ENCODE results near the gene SPRTN.

SPRTN gene

DNA sequence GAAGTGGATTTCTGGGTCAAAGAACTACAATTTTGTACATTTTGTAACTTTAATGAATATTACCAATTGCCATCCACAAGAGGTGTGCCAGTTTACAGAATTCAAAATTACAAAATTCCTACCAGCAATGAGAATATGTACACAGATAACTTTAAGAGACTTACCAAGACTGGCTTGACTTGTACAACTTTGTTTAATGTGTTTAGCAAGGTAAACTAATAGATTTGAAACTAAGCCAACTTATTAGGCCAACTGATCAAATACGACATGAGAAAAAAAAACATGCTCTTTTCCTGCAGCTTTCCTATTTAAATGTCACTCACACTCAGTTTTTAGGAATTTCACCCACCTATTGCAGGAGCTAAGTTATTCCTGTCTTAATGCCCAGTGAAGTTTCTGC, 11.8 kb upstream of the SPRTN start:
- DNase-seq (ENCODE audit: extremely low read depth, low read depth) = no peak
- no peak for TF ChIP-seq CTCF (IDR thresholded peaks at IDR 0.05; ENCODE audit: low read depth, low read length)

DNA sequence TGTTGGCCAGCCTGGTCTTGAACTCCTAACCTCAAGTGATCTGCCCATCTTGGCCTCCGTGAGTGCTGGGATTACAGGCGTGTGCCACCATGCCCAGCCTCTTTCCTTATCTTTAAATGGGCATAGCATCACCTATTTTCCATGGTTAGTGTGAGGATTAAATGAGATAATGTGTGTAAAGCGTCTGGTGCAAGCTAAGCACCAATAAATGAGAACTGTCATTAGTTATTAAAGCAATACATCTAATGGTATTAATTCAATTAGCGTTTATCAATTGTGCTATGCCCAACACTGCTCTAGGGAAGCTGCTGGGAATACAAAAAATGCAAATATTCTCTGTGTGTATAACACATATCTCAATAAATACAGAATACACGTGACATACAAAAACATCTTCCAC, 10.5 kb upstream of the SPRTN start:
- no peak for DNase-seq (ENCODE audit: extremely low read depth, low read depth)
- no peak for TF ChIP-seq CTCF (IDR thresholded peaks at IDR 0.05; ENCODE audit: low read depth, low read length)

DNA sequence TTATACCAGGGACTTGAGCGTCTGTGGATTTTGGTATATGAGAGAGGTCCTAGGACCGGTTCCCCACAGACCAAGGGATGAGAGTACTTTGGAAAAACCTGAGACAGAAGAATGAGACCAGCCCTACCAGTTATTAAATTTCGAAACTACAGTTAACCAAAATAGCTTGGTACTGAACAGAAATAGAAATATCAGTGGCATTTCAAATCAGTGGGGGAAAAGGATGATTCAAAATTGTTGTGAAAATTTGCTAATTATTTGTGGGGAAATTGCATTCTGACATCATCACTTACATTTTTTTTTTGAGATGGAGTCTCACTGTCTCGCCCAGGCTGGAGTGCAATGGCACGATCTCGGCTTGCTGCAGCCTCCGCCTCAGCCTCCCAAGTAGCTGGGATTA, 8.6 kb upstream of the SPRTN start:
- TF ChIP-seq CTCF (IDR thresholded peaks at IDR 0.05; ENCODE audit: low read depth, low read length) = no peak
- no peak for DNase-seq (ENCODE audit: extremely low read depth, low read depth)

DNA sequence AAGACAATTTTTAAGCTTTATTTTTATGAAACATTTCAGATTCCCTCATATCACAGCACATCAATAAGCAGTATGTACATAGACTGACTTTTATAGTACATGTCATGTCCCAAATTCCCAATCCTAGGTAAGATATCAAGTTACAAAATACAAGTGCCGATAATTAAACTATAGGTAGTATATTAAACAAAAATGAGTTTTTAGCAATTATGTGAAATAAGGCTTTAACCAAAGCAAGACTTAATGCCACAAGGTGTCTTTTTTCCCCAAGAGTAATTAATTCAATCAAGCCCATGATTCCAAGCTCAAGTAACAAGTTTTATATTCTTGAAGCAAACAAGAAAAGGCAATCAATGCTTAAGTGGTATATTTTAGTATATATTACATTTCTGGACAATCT, 5.3 kb upstream of the SPRTN start:
- TF ChIP-seq CTCF (IDR thresholded peaks at IDR 0.05; ENCODE audit: low read depth, low read length) = no peak
- no peak for DNase-seq (ENCODE audit: extremely low read depth, low read depth)

DNA sequence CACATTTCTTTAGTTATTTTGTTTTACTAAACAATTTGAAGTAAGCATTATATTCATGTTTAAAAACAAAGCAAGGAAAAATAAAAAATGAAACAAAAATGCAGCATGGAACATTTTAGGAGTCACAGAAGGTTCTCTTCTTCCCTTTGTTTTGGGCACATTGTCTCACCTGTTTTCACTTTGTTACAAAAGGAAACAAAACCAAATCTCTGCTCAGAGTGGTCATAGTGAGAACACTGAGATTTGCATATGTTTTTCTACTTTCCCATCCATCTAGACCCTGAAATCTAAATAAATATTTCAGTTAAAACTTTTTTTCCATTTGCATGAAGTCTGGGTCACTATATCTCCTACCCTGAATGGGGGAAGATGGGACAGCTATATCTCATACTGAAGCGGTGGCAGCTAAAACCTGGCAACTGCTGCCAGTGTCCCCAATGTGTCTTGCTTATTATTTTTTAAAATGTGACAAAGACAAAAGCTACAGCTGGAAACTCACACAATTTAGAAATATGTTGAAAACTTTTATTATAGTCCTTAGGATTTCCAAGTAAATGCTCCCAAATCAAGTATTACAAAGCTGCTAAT, 3.9 kb upstream of the SPRTN start:
- TF ChIP-seq CTCF (IDR thresholded peaks at IDR 0.05; ENCODE audit: low read depth, low read length) = no peak
- DNase-seq (ENCODE audit: extremely low read depth, low read depth) = no peak

DNA sequence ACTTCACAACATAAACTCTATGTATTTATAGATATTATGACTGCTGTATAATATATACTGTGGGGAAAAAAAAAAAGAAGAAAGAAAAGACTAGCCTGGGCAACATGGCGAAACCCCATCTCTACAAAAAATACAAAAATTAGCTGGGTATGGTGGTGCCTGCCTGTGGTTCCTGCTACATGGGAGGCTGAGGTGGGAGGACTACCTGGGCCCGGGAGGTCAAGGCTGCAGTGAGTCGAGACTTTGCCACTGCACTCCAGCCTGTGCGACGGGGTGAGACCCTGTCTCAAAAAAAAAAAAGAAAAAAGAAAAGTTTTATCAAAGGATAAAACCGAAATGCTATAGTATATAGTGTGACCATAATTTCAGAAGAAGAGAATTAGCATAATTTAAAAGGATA, 3.1 kb upstream of the SPRTN start:
- no peak for TF ChIP-seq CTCF (IDR thresholded peaks at IDR 0.05; ENCODE audit: low read depth, low read length)
- no peak for DNase-seq (ENCODE audit: extremely low read depth, low read depth)

GRCh38 chr1:231335663-231336602, 2.2 kb upstream of the SPRTN start:
- no peak for DNase-seq (ENCODE audit: extremely low read depth, low read depth)
- TF ChIP-seq CTCF (IDR thresholded peaks at IDR 0.05; ENCODE audit: low read depth, low read length) = no peak
